ENCODE results near the gene HEYL. TPM values are rescaled to one million over a fixed set of nuclear protein-coding genes. Genes with fewer than 3 reads are reported as not detected.

The HEYL gene
- total and polyA plus RNA-seq, 4 donors: 7.6 to 19.6 (median 10.9) TPM

DNA sequence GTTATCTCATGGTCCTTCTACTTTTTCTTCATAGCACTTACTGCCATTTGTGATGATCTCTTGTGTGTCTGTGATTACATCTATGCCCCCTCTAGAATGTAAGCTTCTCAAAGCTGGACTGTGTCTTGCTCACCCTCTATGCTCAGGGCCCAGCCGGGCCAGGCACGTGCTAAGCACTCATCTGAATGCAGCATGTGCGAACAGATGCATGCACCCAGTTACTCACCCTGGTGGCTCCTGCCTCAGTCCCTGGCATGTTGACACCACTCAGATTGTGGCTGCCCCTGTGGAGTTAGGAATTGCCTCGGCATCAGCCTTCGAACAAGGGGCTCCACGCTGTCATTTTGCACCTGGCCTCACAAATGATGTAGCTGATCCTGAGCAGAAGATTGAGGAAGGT, 43.3 kb downstream of the HEYL start:
- ATAC-seq (ENCODE audit: insufficient read depth, low FRiP score): no peak
- 89% methylated on average over 6 of the region's 6 CpGs for WGBS, 2 donors
- DNase-seq: no peak

DNA sequence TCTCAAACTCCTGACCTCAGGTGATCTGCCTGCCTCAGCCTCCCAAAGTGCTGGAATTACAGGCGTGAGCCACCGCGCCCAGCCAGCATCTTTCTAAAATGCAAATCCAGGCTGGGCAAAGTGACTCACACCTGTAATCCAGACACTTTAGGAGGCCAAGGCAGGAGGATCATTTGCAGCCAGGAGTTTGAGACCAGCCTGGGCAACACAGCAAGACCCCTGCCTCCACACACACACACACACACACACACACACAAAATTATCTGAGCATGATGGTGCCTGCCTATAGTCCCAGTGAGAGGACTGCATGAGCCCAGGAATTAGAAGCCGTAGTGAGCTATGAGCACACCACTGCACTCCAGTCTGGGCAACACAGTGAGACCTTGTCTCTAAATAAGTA, 46.1 kb downstream of the HEYL start:
- no peak overlapping the region for H3K9ac ChIP-seq (ENCODE audit: insufficient read depth in 1 of 2, low read length in 2 of 2)
- H3K4me3 ChIP-seq: no peak overlapping the region
- ATAC-seq (ENCODE audit: insufficient read depth, low FRiP score): no peak
- no peaks in the 10 kb centered on the region for H3K4me1 ChIP-seq (ENCODE audit: control insufficient read depth in 5 of 5, insufficient read depth in 5 of 5, low read length in 5 of 5)
- H3K27me3 ChIP-seq (ENCODE audit: control insufficient read depth in 3 of 3, insufficient read depth in 3 of 3, low read length in 2 of 3): no peaks in the 10 kb centered on the region
- TF ChIP-seq, protein P1, sequence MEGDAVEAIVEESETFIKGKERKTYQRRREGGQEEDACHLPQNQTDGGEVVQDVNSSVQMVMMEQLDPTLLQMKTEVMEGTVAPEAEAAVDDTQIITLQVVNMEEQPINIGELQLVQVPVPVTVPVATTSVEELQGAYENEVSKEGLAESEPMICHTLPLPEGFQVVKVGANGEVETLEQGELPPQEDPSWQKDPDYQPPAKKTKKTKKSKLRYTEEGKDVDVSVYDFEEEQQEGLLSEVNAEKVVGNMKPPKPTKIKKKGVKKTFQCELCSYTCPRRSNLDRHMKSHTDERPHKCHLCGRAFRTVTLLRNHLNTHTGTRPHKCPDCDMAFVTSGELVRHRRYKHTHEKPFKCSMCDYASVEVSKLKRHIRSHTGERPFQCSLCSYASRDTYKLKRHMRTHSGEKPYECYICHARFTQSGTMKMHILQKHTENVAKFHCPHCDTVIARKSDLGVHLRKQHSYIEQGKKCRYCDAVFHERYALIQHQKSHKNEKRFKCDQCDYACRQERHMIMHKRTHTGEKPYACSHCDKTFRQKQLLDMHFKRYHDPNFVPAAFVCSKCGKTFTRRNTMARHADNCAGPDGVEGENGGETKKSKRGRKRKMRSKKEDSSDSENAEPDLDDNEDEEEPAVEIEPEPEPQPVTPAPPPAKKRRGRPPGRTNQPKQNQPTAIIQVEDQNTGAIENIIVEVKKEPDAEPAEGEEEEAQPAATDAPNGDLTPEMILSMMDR (IDR thresholded peaks at IDR 0.05; ENCODE audit: control extremely low read depth, extremely low read depth): no peak
- H3K27ac ChIP-seq (ENCODE audit: low read depth in 1 of 2, low read length in 1 of 2): no peak overlapping the region
- no peak for DNase-seq
- 97% methylated on average over 4 of the region's 4 CpGs for WGBS, 2 donors
- H3K9me3 ChIP-seq (ENCODE audit: control insufficient read depth in 4 of 4, insufficient read depth in 3 of 4, low read length in 3 of 4): no peaks in the 10 kb centered on the region
- no peaks in the 10 kb centered on the region for H3K36me3 ChIP-seq (ENCODE audit: control insufficient read depth in 4 of 4, insufficient read depth in 4 of 4, low read length in 4 of 4)

More for the DNA sequence above, 43.3 kb downstream of the HEYL start:
- H3K27me3 ChIP-seq (ENCODE audit: control insufficient read depth in 3 of 3, insufficient read depth in 3 of 3, low read length in 2 of 3): no peaks in the 10 kb centered on the region
- TF ChIP-seq, protein P1 (IDR thresholded peaks at IDR 0.05; ENCODE audit: control extremely low read depth, extremely low read depth): no peak
- no peak overlapping the region for H3K27ac ChIP-seq (ENCODE audit: low read depth in 1 of 2, low read length in 1 of 2)
- H3K36me3 ChIP-seq (ENCODE audit: control insufficient read depth in 4 of 4, insufficient read depth in 4 of 4, low read length in 4 of 4): no peaks in the 10 kb centered on the region
- no peaks in the 10 kb centered on the region for H3K9me3 ChIP-seq (ENCODE audit: control insufficient read depth in 4 of 4, insufficient read depth in 3 of 4, low read length in 3 of 4)
- H3K4me3 ChIP-seq: no peak overlapping the region
- H3K9ac ChIP-seq (ENCODE audit: insufficient read depth in 1 of 2, low read length in 2 of 2): no peak overlapping the region
- H3K4me1 ChIP-seq (ENCODE audit: control insufficient read depth in 5 of 5, insufficient read depth in 5 of 5, low read length in 5 of 5): no peaks in the 10 kb centered on the region

DNA sequence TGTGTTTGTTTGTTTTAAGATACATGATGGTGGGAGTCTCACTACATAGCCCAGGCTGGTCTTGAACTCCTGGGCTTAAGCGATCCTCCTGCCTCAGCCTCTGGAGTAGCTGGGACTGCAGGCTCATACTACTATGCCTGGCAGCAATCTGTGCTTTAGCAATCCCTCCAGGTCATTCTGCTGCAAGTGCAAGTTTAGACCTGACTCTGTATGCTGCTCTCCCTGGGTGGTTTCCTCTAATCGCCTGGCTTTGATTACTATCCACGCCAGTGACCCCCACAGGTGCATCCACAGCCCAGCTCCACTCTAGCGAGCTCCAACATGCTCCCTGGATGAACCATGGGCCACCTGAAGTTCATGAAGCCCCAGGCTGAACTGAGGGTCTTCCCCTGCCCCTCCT, 47.4 kb downstream of the HEYL start:
- ATAC-seq (ENCODE audit: insufficient read depth, low FRiP score): no peak
- no peaks in the 10 kb centered on the region for H3K4me1 ChIP-seq (ENCODE audit: control insufficient read depth in 5 of 5, insufficient read depth in 5 of 5, low read length in 5 of 5)
- no peak overlapping the region for H3K9ac ChIP-seq (ENCODE audit: insufficient read depth in 1 of 2, low read length in 2 of 2)
- H3K4me3 ChIP-seq: no peak overlapping the region
- TF ChIP-seq, protein P1 (IDR thresholded peaks at IDR 0.05; ENCODE audit: control extremely low read depth, extremely low read depth): no peak
- no peaks in the 10 kb centered on the region for H3K9me3 ChIP-seq (ENCODE audit: control insufficient read depth in 4 of 4, insufficient read depth in 3 of 4, low read length in 3 of 4)
- no peak for DNase-seq
- no peaks in the 10 kb centered on the region for H3K27me3 ChIP-seq (ENCODE audit: control insufficient read depth in 3 of 3, insufficient read depth in 3 of 3, low read length in 2 of 3)
- WGBS, 2 donors: 90% methylated on average over 4 of the region's 4 CpGs
- H3K36me3 ChIP-seq (ENCODE audit: control insufficient read depth in 4 of 4, insufficient read depth in 4 of 4, low read length in 4 of 4): no peaks in the 10 kb centered on the region
- no peak overlapping the region for H3K27ac ChIP-seq (ENCODE audit: low read depth in 1 of 2, low read length in 1 of 2)

DNA sequence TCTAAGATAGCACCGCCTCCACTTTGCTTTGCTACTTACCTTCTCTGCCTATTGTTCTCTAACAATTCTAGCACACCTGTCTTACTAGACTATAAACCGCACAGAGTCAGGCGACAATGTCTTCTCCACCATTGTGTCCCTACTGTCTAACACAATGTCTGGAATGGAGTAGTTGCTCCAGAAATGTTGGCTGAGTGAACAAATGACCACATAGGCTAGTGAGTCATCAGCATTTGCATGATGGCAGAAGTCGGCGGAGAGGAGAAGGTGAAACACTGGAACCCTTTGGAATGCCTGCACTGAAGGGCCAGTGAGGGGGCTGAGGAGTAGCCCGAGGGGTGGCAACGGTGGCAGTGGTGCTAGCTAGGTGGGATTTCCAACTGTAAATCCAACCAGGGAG, 48.9 kb downstream of the HEYL start:
- DNase-seq: no peak
- H3K4me3 ChIP-seq: no peak overlapping the region
- no peak for ATAC-seq (ENCODE audit: insufficient read depth, low FRiP score)
- H3K9ac ChIP-seq (ENCODE audit: insufficient read depth in 1 of 2, low read length in 2 of 2): no peak overlapping the region
- 90 to 92% methylated on average over 7 of the region's 7 CpGs for WGBS, 2 donors
- no peak overlapping the region for H3K27ac ChIP-seq (ENCODE audit: low read depth in 1 of 2, low read length in 1 of 2)
- H3K36me3 ChIP-seq (ENCODE audit: control insufficient read depth in 4 of 4, insufficient read depth in 4 of 4, low read length in 4 of 4): no peaks in the 10 kb centered on the region
- no peaks in the 10 kb centered on the region for H3K9me3 ChIP-seq (ENCODE audit: control insufficient read depth in 4 of 4, insufficient read depth in 3 of 4, low read length in 3 of 4)
- TF ChIP-seq, protein P1 (IDR thresholded peaks at IDR 0.05; ENCODE audit: control extremely low read depth, extremely low read depth): no peak
- no peaks in the 10 kb centered on the region for H3K4me1 ChIP-seq (ENCODE audit: control insufficient read depth in 5 of 5, insufficient read depth in 5 of 5, low read length in 5 of 5)
- H3K27me3 ChIP-seq (ENCODE audit: control insufficient read depth in 3 of 3, insufficient read depth in 3 of 3, low read length in 2 of 3): no peaks in the 10 kb centered on the region
